ENCODE data around the gene CENPE.

The CENPE gene

GRCh38 chr4:103075435-103075893 is 122.7 kb downstream of the CENPE start:
- DNase-seq (ENCODE audit: low spot score): no peak

- peak; percentile 43 for DNase-seq (ENCODE audit: low spot score)
Measured at GRCh38 chr4:103074744-103075434, 123.3 kb downstream of the CENPE start.

GRCh38 chr4:103073792-103074438 is 124.2 kb downstream of the CENPE start:
- no peak for DNase-seq (ENCODE audit: low spot score)

- no peak for DNase-seq (ENCODE audit: low spot score)
Measured at GRCh38 chr4:103067841-103068547, 130.1 kb downstream of the CENPE start.

DNA sequence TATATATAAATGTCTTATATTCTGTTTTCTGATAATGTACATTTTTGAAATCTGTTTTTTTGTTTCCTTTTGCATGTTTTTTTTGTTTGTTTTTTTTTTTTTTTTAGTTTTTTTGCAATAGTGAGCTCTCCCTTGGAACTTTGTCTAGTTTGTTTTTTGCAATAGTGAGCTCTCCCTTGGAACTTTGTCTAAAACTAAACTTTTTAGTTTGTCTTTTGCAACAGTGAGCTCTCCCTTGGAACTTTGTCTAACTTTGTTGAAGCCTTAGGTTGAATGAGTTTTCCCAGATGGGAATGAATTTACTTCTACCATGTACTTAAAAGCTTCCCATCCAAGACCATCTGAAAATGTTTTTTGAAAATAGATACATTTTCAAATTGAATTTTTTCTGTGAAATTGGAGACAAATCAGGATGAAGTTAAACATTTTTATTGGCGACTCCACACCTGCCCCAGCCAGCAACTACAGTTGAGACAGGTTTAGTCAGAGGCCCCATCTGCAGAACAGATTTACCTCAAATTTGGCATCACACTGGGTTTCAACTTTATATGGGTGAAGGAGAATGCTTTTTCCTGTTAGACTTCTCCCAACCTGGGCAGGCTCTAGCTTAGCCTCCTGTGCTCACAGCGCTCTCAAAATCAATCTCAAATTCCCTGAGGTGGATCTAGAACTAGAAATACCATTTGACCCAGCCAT is 137.5 kb downstream of the CENPE start:
- DNase-seq (ENCODE audit: low spot score): no peak
